AG04450 (cell line): Measurements from ENCODE around the gene DFFB. TPM values are rescaled to one million over a fixed set of nuclear protein-coding genes. Genes with fewer than 3 reads are reported as not detected.

Experiments used
- CTCF ChIA-PET: fragments of 300-600, 350-600 bp; formaldehyde crosslinking; extraction: SDS; loops from one replicate; lab custom pipeline; 2022; ENCODE audit warnings: antibody characterized with exemption, inconsistent platforms; lab: Charles Lee
- POLR2A ChIA-PET: fragments of 350-600 bp; formaldehyde crosslinking; extraction: SDS; loops from one replicate; lab custom pipeline; 2021; ENCODE audit warnings: antibody characterized with exemption, inconsistent platforms; lab: Yijun Ruan, JAX
- DNase-seq: peaks from one replicate; pipeline ENCODE4 v3.0.0-alpha.2; 2011; ENCODE audit warnings: low read depth, low spot score
- H3K27ac ChIP-seq: one replicate; pipeline ENCODE4 v1.5.1; 2012; ENCODE audit warnings: low read depth, low read length, control low read depth
- H3K27me3 ChIP-seq: one replicate; pipeline ENCODE4 v1.6.0; 2012; ENCODE audit warnings: low read length; ENCODE audit not compliant: control insufficient read depth, insufficient read depth
- H3K4me3 ChIP-seq: 2 replicates; pipeline ENCODE4 v1.5.1; 2011; ENCODE audit warnings: mild to moderate bottlenecking, low read depth, low read length, control low read depth
- H3K9me3 ChIP-seq: 2 replicates; pipeline ENCODE4 v1.5.1; 2012; ENCODE audit warnings: low read length; ENCODE audit not compliant: control insufficient read depth, insufficient read depth
- CTCF ChIP-seq: IDR thresholded peaks from 2 replicates; pipeline ENCODE4 v1.5.1; 2011; ENCODE audit warnings: low read depth, low read length, control low read depth, inconsistent platforms
- polyA plus RNA-seq: library from polyadenylated mRNA; depleted of rRNA; stranded (reverse); fragments of >200 nt; gene quantifications from 2 replicates; pipeline ENCODE4 v1.2.3, GENCODE V29; 2011

Gene DFFB
- polyA plus RNA-seq, 1 experiment = 6.9 TPM

GRCh38 chr1:3903141-3904005 lies 46.1 kb downstream of the DFFB start:
- no peak for DNase-seq
- Histone ChIP-seq H3K4me3 (no peak overlapping the region), H3K27me3 (peaks cover 3% of the 10 kb centered on the region), H3K9me3 (no peaks in the 10 kb centered on the region; the same call in 1 of the 2 replicates), H3K27ac (no peak overlapping the region)
- no peak for TF ChIP-seq CTCF
- CTCF ChIA-PET = interaction anchor here (0.6 kb wide), 1 partner anchor 386 kb away, joined by 4 read pairs; no protein-coding TSS in a partner anchor
- POLR2A ChIA-PET = no interaction called here

GRCh38 chr1:3904006-3904842 lies 46.9 kb downstream of the DFFB start:
- ChIA-PET CTCF (interaction anchor here (0.6 kb wide), 1 partner anchor 385 kb away, joined by 4 read pairs; no protein-coding TSS in a partner anchor), POLR2A (no interaction called here)
- no peak for DNase-seq
- TF ChIP-seq CTCF = no peak
- Histone ChIP-seq H3K27ac (no peak overlapping the region), H3K4me3 (no peak overlapping the region), H3K9me3 (no peaks in the 10 kb centered on the region; the same call in 1 of the 2 replicates), H3K27me3 (peaks cover 7% of the 10 kb centered on the region)

GRCh38 chr1:3904843-3905185 lies 47.5 kb downstream of the DFFB start:
- Histone ChIP-seq H3K9me3 (no peaks in the 10 kb centered on the region; the same call in 1 of the 2 replicates), H3K4me3 (no peak overlapping the region), H3K27me3 (peaks cover 7% of the 10 kb centered on the region), H3K27ac (no peak overlapping the region)
- no peak for DNase-seq
- TF ChIP-seq CTCF = no peak
- CTCF ChIA-PET = no interaction called here
- POLR2A ChIA-PET = no interaction called here

- POLR2A ChIA-PET = no interaction called here
Observed at GRCh38 chr1:3905266-3905952, 48.1 kb downstream of the DFFB start.

More at GRCh38 chr1:3905266-3905952, 48.1 kb downstream of the DFFB start:
- H3K9me3 ChIP-seq = no peaks in the 10 kb centered on the region; the same call in 1 of the 2 replicates
- no peak for TF ChIP-seq CTCF
- CTCF ChIA-PET = no interaction called here
- DNase-seq = no peak
- peaks cover 11% of the 10 kb centered on the region for H3K27me3 ChIP-seq
- H3K4me3 ChIP-seq = no peak overlapping the region
- H3K27ac ChIP-seq = no peak overlapping the region
